GM12892 (cell line): Measurements from ENCODE around the gene KRTAP3-2.

Experiments
- POLR2A ChIP-seq: IDR thresholded peaks from 2 replicates; pipeline ENCODE4 v1.6.1; 2011; ENCODE audit warnings: low read depth, low read length, control low read depth
- POLR2AphosphoS5 ChIP-seq: IDR thresholded peaks from 2 replicates; pipeline ENCODE4 v1.6.1; 2011; ENCODE audit warnings: low read depth, low read length, control low read depth
- TAF1 ChIP-seq: IDR thresholded peaks from 2 replicates; pipeline ENCODE4 v1.6.1; 2011; ENCODE audit warnings: low read depth, mild to moderate bottlenecking, control low read depth, low read length, borderline replicate concordance

GRCh38 chr17:41048441-41048840 is 48.7 kb upstream of the KRTAP3-2 start:
- TF ChIP-seq POLR2A (no peak), POLR2AphosphoS5 (no peak), TAF1 (no peak)
